Measurements from ENCODE around the gene RPP40.

The RPP40 gene

GRCh38 chr6:4948781-4949450, 54.9 kb downstream of the RPP40 start:
- no peak overlapping the region for H3K4me3 ChIP-seq (ENCODE audit: low read length)
- TF ChIP-seq ZNF274 (IDR thresholded peaks at IDR 0.05; ENCODE audit: low read depth, low read length), result no peak

- TF ChIP-seq ZNF274 (IDR thresholded peaks at IDR 0.05; ENCODE audit: low read depth, low read length), result no peak
- H3K4me3 ChIP-seq (ENCODE audit: low read length), result no peak overlapping the region
Observed at GRCh38 chr6:4947716-4948115, 56.1 kb downstream of the RPP40 start.

GRCh38 chr6:4946521-4946920, 57.3 kb downstream of the RPP40 start:
- H3K4me3 ChIP-seq (ENCODE audit: low read length), result no peak overlapping the region
- no peak for TF ChIP-seq ZNF274 (IDR thresholded peaks at IDR 0.05; ENCODE audit: low read depth, low read length)

Measured in GM08714 (cell line).